ENCODE results near the gene TFAP2A.
A peak's percentile ranks its signal among the peaks of the same experiment; 100 is the strongest.

TFAP2A gene

GRCh38 chr6:10412461-10413261, 2.2 kb downstream of the TFAP2A start:
- no peak for DNase-seq

GRCh38 chr6:10411971-10412460, 2.9 kb downstream of the TFAP2A start:
- DNase-seq, result peak; percentile 34

DNA sequence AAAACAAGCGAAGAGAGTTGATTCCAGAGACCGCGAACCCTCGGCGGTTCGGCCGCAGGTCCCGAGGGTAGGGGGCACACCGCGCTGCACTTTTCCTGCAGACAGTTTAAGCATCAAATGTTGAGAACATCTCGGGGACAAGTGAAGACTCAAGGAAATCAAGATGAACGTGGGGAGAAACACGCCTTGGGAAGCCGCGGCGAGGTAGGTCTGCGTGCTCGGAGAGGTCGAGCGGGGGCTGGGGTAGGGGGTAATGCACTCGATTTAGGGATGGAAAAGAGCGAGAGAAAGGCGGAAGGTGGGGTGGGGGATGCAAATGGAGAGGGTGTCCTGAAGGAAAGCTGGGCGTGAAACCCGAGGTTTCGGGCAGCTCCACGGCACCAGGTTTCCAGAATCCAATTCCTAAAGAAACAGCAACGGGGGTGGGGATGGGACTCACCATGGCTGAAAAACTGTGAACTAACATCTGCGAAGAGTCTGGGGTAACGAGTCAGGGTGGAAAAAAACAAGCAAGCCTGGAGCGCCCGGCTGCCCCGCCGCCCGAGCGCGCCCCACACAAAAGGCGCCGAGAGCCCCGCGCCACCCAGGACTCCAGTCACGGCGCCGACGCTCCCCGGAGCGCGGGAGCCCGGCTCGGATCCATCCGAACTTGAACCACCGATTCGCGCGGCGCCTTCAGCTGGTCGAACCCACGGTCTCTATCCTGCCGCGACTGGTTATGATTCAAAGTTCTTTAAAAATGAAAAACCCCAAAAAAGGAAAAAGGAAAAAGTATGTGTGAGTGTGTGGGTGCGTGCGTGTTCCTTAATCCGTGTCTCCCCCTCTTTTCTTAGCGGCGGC, 3.5 kb downstream of the TFAP2A start:
- DNase-seq, result no peak

- DNase-seq, result no peak
Observed at GRCh38 chr6:10410207-10411050, 4.4 kb downstream of the TFAP2A start.

- DNase-seq, result no peak
Observed at GRCh38 chr6:10409731-10410206, 5.1 kb downstream of the TFAP2A start.

DNA sequence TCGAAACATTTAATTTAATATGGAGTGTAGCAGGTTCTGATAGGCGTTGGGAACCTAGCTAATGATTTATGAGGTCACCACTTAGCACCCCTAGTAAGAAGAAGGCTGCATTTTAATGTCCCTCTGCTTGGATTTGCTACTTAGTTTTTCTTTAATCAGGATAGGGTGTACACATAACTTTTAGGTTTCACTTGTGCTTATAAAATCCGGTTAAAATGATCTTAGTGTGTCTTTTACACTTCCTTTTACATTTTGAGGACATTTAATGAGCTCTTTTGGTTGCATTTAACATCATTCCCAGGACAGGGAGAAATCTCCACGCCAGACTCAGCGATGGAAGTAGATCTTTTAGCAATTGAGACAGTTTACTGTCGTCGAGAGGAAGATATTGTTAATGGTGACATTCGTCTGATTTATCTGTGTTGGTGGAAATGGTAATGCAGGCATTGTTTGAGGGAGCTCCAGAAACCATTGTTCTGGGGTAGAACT, 5.6 kb downstream of the TFAP2A start:
- no peak for DNase-seq

- DNase-seq, result no peak
Observed at GRCh38 chr6:10408457-10408856, 6.4 kb downstream of the TFAP2A start.

- no peak for DNase-seq
Observed at GRCh38 chr6:10407674-10408054, 7.2 kb downstream of the TFAP2A start.

DNA sequence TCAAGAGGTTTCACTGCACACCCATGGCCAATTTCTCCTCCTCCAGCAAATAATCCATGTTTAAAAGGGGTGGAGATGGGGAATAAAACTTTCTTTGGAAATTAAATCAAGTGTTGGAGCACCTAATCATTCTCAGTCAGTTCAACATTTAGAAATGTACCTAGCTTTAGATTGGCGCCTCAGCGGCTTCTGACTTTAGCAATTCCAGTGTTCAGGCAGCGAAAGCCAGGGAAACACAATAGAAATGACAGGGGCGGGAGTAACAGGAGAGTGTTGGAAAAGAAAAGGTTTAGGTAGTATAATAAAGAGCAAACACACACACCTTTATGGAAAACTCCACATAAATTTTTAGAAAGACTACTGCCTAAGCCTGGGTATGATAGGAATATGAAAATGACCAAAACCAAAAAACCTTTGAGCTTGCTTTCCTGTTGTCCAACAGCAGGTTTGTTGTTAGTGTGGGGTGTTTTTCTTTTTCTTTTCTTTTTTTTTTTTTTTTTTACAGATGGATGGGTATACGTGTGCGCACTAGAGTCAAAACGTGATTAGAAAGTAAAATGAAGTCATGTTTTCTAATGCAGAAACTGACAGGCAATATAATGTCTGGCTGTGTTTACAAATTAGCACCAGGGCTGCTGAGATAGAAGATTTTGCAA, 7.7 kb downstream of the TFAP2A start:
- DNase-seq, result no peak

GRCh38 chr6:10406556-10406955, 8.3 kb downstream of the TFAP2A start:
- no peak for DNase-seq

DNA sequence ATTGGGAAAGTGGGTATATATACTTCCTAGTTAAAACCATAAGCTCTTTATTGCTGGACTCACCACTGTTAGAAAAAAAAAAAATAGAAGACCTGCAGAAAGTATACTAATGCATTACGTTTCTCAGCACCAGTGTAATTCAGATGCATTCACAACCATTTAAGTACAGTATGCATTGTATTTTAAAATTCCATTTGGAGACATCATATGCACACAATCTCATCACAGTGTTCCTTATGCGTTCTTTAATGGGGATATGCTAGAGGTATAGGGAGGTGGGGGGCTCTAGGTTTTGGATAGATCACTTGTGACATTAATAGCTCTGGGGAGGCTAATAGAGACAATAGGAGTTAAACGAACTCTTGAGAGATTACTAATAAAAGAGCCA, 9.4 kb downstream of the TFAP2A start:
- no peak for DNase-seq

DNA sequence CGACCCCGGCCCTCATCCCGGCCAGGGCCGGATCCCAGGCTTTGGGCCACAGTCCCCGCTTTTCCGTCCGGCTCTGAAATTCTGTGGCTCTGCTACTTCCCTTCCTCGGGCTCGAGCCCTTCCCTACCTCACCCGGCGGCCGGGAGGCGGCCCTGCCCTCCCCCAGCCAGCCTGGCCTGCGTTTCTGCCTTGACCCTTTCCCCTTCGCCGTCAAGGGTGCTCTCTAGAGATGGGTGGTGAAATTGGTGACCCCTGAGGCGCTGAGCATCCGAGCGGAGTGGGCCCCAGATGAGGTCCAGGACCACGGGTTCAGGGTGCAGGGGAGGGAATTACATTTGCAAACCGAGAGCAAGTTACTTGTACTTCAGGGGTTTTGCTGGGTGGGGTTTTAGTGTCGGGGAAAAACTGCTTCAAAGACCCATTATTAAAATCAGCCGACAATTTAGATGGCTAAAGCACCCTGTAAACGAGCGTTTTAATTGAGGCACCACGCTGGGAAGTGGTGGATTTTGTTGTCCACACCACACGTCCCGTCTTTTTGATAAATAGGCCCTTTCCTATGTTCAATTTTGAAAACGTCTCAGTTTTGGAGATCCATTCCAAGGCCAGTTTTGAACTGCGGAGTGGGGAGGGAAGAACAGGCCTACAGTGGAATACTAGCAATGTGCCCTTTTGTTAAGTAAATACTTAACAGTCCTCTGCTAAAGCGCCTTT, 9.9 kb downstream of the TFAP2A start:
- DNase-seq, result no peak

- DNase-seq, result peak; percentile 93
Observed at GRCh38 chr6:10404107-10404798, 10.6 kb downstream of the TFAP2A start.

GRCh38 chr6:10403385-10404106, 11.3 kb downstream of the TFAP2A start:
- no peak for DNase-seq

GRCh38 chr6:10402648-10403311, 12.1 kb downstream of the TFAP2A start:
- peak; percentile 49 for DNase-seq

DNA sequence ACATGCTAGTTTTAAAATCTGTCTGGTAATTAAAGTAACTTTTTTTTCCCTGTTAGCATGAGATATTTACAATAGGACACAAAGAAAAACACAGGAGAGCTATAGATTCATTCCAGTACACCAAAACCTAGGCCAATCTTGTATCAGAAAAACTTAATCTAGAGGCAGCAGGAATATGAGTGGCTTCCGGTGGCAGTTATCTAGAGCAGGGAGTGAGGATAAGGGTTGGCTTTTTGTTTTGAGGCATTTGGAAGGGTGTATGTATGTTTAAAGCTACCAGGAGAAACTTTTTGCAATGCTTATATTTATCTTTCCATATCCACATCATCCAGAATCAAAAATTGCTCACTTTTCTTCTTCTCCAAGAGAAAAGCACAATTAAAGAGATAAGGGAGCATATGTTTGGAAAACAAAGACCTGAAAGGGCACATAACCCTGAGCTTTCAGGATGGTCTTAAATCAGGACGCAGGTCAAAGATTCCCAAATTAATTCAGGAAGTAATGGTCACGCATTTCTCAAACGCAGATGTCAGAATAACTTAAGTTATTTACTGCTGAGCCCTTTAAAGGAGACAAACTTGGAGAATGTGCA, 13.1 kb downstream of the TFAP2A start:
- peak; percentile 65 for DNase-seq

DNA sequence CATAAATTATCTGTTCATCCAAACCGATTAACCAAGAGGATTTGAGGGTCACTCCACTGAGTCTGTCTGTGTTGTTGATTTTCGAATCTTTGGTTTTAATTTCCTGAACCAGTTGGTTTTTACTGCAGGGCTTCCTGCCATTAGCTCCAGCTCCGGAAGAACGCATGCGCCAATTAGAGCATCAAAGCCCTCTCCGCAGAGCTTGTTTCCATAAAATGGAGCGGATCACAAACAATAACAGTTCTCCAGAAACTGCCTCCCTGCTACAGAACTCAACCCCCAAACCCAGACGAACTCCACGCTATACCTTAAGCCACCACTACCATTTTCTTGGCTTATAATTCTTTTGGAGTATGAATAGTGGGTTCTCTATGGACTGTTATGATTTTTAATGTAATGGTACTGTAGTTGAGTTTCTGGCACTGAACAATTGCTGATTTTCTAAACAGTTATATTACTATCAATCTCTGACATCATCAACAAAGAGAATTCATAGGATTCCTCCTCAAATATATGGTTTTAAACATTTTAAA, 13.8 kb downstream of the TFAP2A start:
- DNase-seq, result no peak

GRCh38 chr6:10400330-10400729, 14.5 kb downstream of the TFAP2A start:
- no peak for DNase-seq

- no peak for DNase-seq
Observed at GRCh38 chr6:10399451-10399850, 15.4 kb downstream of the TFAP2A start.

Data from hematopoietic multipotent progenitor cell treated with erythropoietin and hydrocortisone succinate and interleukin-3 and kit ligand, for 8 days (in vitro differentiated cells).